Activated naive CD4-positive, alpha-beta T cell treated with Interleukin-2 at 50 U/mL for 16 hours (primary cell): ENCODE measurements around the gene NANOS1.
"Not testable (repeated sequence)": the region's sequence is repeated elsewhere in the genome, so short reads cannot be mapped to it uniquely, and the experiment has no call there.

ENCODE experiments used
- DNase-seq: peaks from one replicate; pipeline ENCODE4 v3.0.0-alpha.2; 2020

NANOS1 gene

GRCh38 chr10:119020627-119020946, 8.9 kb upstream of the NANOS1 start:
- DNase-seq, result peak; percentile 36

GRCh38 chr10:119022846-119023552, 6.5 kb upstream of the NANOS1 start:
- DNase-seq, result no peak

GRCh38 chr10:119023553-119023868, 6.0 kb upstream of the NANOS1 start:
- DNase-seq, result no peak

GRCh38 chr10:119024882-119025281, 4.6 kb upstream of the NANOS1 start:
- DNase-seq, result no peak

GRCh38 chr10:119025336-119025735, 4.2 kb upstream of the NANOS1 start:
- no peak for DNase-seq

GRCh38 chr10:119025776-119026175, 3.7 kb upstream of the NANOS1 start:
- no peak for DNase-seq

GRCh38 chr10:119026301-119027110, 3.0 kb upstream of the NANOS1 start:
- DNase-seq, result no peak

GRCh38 chr10:119028445-119028899, 1.0 kb upstream of the NANOS1 start:
- not testable (repeated sequence) for DNase-seq

- peak; percentile 84 for DNase-seq
Measured at GRCh38 chr10:119028900-119029612, 458 bp upstream of the NANOS1 start.

- peak; percentile 53 for DNase-seq
Measured at GRCh38 chr10:119030421-119031250, 1.1 kb downstream of the NANOS1 start.

GRCh38 chr10:119031496-119032059, 2.1 kb downstream of the NANOS1 start:
- no peak for DNase-seq

GRCh38 chr10:119039161-119039560, 9.6 kb downstream of the NANOS1 start:
- no peak for DNase-seq

- DNase-seq, result no peak
Measured at GRCh38 chr10:119041326-119041725, 11.8 kb downstream of the NANOS1 start.

GRCh38 chr10:119042169-119042568, 12.7 kb downstream of the NANOS1 start:
- no peak for DNase-seq

GRCh38 chr10:119045561-119045960, 16.0 kb downstream of the NANOS1 start:
- DNase-seq, result no peak

GRCh38 chr10:119049361-119049760, 19.8 kb downstream of the NANOS1 start:
- DNase-seq, result no peak

- DNase-seq, result no peak
Measured at GRCh38 chr10:119049777-119050176, 20.3 kb downstream of the NANOS1 start.

- no peak for DNase-seq
Measured at GRCh38 chr10:119051775-119052174, 22.3 kb downstream of the NANOS1 start.

- DNase-seq, result no peak
Measured at GRCh38 chr10:119055472-119055871, 26.0 kb downstream of the NANOS1 start.

- DNase-seq, result no peak
Measured at GRCh38 chr10:119058010-119058409, 28.5 kb downstream of the NANOS1 start.

GRCh38 chr10:119059557-119059956, 30.0 kb downstream of the NANOS1 start:
- DNase-seq, result no peak

- no peak for DNase-seq
Measured at GRCh38 chr10:119060107-119060506, 30.6 kb downstream of the NANOS1 start.

- no peak for DNase-seq
Measured at GRCh38 chr10:119061352-119061751, 31.8 kb downstream of the NANOS1 start.
